ENCODE measurements around the gene SLC1A1.

DNA sequence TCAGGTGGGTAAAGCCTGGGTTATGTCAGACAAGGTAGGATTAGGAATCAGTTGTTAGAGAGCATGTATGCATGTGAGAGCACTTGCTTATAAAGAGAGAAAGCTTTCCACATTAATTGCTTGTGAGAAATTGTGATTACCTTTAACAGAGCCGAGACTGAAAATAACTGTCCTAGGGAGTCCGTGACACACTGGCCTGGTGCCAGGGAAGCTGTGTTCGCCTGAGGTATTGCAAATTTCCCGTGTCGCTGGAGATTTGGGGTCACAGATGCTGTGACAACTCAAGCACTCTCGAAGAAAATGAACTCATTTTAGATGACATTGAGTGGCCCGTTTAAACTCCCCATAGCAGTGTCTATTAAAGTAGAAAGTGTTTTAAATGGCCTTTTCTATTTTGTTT is 9.6 kb downstream of the SLC1A1 start:
- TF ChIP-seq, protein P1, sequence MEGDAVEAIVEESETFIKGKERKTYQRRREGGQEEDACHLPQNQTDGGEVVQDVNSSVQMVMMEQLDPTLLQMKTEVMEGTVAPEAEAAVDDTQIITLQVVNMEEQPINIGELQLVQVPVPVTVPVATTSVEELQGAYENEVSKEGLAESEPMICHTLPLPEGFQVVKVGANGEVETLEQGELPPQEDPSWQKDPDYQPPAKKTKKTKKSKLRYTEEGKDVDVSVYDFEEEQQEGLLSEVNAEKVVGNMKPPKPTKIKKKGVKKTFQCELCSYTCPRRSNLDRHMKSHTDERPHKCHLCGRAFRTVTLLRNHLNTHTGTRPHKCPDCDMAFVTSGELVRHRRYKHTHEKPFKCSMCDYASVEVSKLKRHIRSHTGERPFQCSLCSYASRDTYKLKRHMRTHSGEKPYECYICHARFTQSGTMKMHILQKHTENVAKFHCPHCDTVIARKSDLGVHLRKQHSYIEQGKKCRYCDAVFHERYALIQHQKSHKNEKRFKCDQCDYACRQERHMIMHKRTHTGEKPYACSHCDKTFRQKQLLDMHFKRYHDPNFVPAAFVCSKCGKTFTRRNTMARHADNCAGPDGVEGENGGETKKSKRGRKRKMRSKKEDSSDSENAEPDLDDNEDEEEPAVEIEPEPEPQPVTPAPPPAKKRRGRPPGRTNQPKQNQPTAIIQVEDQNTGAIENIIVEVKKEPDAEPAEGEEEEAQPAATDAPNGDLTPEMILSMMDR (IDR thresholded peaks at IDR 0.05; ENCODE audit: borderline replicate concordance, extremely low read depth, low read length, poor library complexity, severe bottlenecking): no peak
- no peak for TF ChIP-seq EZH2 (IDR thresholded peaks at IDR 0.05; ENCODE audit: borderline replicate concordance, low read depth, low read length, severe bottlenecking)
